Prostate gland (tissue), 2 donors: ENCODE data around the gene SMIM36. TPM values are rescaled to one million over a fixed set of nuclear protein-coding genes. Genes with fewer than 3 reads are reported as not detected.

Experiments used
- DNase-seq: peaks from one replicate; pipeline ENCODE4 v3.0.0-alpha.2; 2019; ENCODE audit warnings: low spot score
- H3K27ac ChIP-seq, 2 donors: fragments of 200-600 bp; sonication (generic); 2 replicates each; pipeline ENCODE4 v1.5.1; 2017 to 2019
- H3K27me3 ChIP-seq: fragments of 200-600 bp; sonication (generic); replicated peaks from 2 replicates; pipeline ENCODE4 v1.5.1; 2019; ENCODE audit not compliant: insufficient read depth
- H3K36me3 ChIP-seq, 2 donors: fragments of 200-600 bp; sonication (generic); 1 replicate in 1 of 2; 2 replicates in 1 of 2; pipeline versions ENCODE4 v1.5.1 to v1.8.1; 2017 to 2019
- H3K4me1 ChIP-seq: fragments of 200-600 bp; sonication (generic); replicated peaks from 2 replicates; pipeline ENCODE4 v1.5.1; 2019
- H3K4me3 ChIP-seq, 2 donors: fragments of 200-600 bp; sonication (generic); 2 replicates each; pipeline ENCODE4 v1.5.1; 2017 to 2019
- H3K9me3 ChIP-seq: fragments of 200-600 bp; sonication (generic); 2 replicates; pipeline ENCODE4 v1.5.1; 2017
- CTCF ChIP-seq, 4 experiments: fragments of 200-600 bp in 2 of 4; fragments of 450-650 bp in 2 of 4; sonication (generic) in 2 of 4; IDR thresholded peaks; 1 replicate in 3 of 4; 2 replicates in 1 of 4; pipeline ENCODE4 v1.5.1; 2016 to 2019; ENCODE audit warnings: antibody characterized with exemption in 4 of 4, mild to moderate bottlenecking in 2 of 4, moderate library complexity in 2 of 4
- POLR2A ChIP-seq: fragments of 450-650 bp; IDR thresholded peaks from one replicate; pipeline ENCODE4 v1.6.1; 2016; ENCODE audit warnings: antibody characterized with exemption, mild to moderate bottlenecking
- POLR2AphosphoS5 ChIP-seq: sonication (generic); formaldehyde crosslinking; IDR thresholded peaks from one replicate; pipeline ENCODE4 v1.6.1; 2017; ENCODE audit warnings: antibody characterized with exemption
- WGBS: methylation state at CpG from one replicate; pipeline ENCODE4 v1.1.5; 2018; 5-methylcytosine and 5-hydroxymethylcytosine counted together
- intact Hi-C: fragments of 100-400 bp; cut with DNase I; formaldehyde crosslinking; loops from one replicate; pipeline ENCODE4 v1.14.2; 2022
- total RNA-seq, 2 donors: library from RNA; depleted of rRNA; stranded (reverse); fragments of >200 nt; gene quantifications; one replicate each; pipeline ENCODE4 v1.1.0, GENCODE V29; 2016

Gene SMIM36
- total RNA-seq, 2 donors from 2014 or later = not detected

- H3K9me3 ChIP-seq = no peaks in the 10 kb centered on the region
- no peak overlapping the region for H3K4me3 ChIP-seq
- no peaks in the 10 kb centered on the region for H3K27me3 ChIP-seq
- TF ChIP-seq POLR2A = no peak
- TF ChIP-seq CTCF (IDR thresholded peaks at IDR 0.05) = no peak
- TF ChIP-seq POLR2AphosphoS5 = no peak
- no peaks in the 10 kb centered on the region for H3K4me1 ChIP-seq
- intact Hi-C loops = no loop called here
- 50% methylated on average over 1 of the region's 1 CpG for WGBS
- no peaks in the 10 kb centered on the region for H3K36me3 ChIP-seq
- no peak overlapping the region for H3K27ac ChIP-seq
- DNase-seq = no peak
Measured at GRCh38 chr17:55532670-55533069, 21.4 kb upstream of the SMIM36 start.

GRCh38 chr17:55531053-55531728 lies 19.9 kb upstream of the SMIM36 start:
- Histone ChIP-seq H3K9me3 (no peaks in the 10 kb centered on the region), H3K4me3 (no peak overlapping the region), H3K27me3 (no peaks in the 10 kb centered on the region), H3K36me3 (no peaks in the 10 kb centered on the region), H3K4me1 (no peaks in the 10 kb centered on the region), H3K27ac (no peak overlapping the region)
- intact Hi-C loops = no loop called here
- no peak for DNase-seq
- 93% methylated on average over 5 of the region's 5 CpGs for WGBS
- no peak for TF ChIP-seq CTCF (IDR thresholded peaks at IDR 0.05)
- TF ChIP-seq POLR2A = no peak
- no peak for TF ChIP-seq POLR2AphosphoS5

GRCh38 chr17:55530064-55530463 lies 18.8 kb upstream of the SMIM36 start:
- no peaks in the 10 kb centered on the region for H3K4me1 ChIP-seq
- intact Hi-C loops = no loop called here
- no peaks in the 10 kb centered on the region for H3K9me3 ChIP-seq
- WGBS = 89% methylated on average over 3 of the region's 3 CpGs
- H3K36me3 ChIP-seq = no peaks in the 10 kb centered on the region
- H3K27ac ChIP-seq = no peak overlapping the region
- no peak overlapping the region for H3K4me3 ChIP-seq
- TF ChIP-seq POLR2A (no peak), CTCF (IDR thresholded peaks at IDR 0.05) (no peak)
- H3K27me3 ChIP-seq = no peaks in the 10 kb centered on the region
- no peak for DNase-seq

GRCh38 chr17:55527540-55528118 lies 16.4 kb upstream of the SMIM36 start:
- H3K4me1 ChIP-seq = no peaks in the 10 kb centered on the region
- intact Hi-C loops = loop anchor here (2.0 to 5.0 kb wide), 3 partner anchors 115 to 243 kb away; no protein-coding TSS in a partner anchor
- no peaks in the 10 kb centered on the region for H3K27me3 ChIP-seq
- peak; percentile 6 for DNase-seq
- WGBS = 66% methylated on average over 5 of the region's 5 CpGs
- no peak overlapping the region for H3K4me3 ChIP-seq
- H3K9me3 ChIP-seq = no peaks in the 10 kb centered on the region
- TF ChIP-seq POLR2AphosphoS5 (no peak), POLR2A (no peak), CTCF (IDR thresholded peaks at IDR 0.05) (peak; percentile 20 to 67 (median 43))
- H3K27ac ChIP-seq = no peak overlapping the region
- no peaks in the 10 kb centered on the region for H3K36me3 ChIP-seq
